Measurements from ENCODE around the gene ADGRF4. TPM values are rescaled to one million over a fixed set of nuclear protein-coding genes. Genes with fewer than 3 reads are reported as not detected.

The ADGRF4 gene
- total RNA-seq, 1 experiment from 2014 or later, result not detected

- H2BK15ac ChIP-seq (ENCODE audit: low read depth, low read length), result no peak overlapping the region
- H3K27me3 Mint-ChIP-seq (ENCODE audit: low read depth), result no peaks in the 10 kb centered on the region; the same call in 1 of the 2 replicates
- no peak overlapping the region for H3K18ac ChIP-seq (ENCODE audit: insufficient read length, low read depth, low read length)
- no peak overlapping the region for H4K5ac ChIP-seq (ENCODE audit: insufficient read length, low read depth, low read length)
- H3T11ph ChIP-seq (ENCODE audit: low read length), result no peak overlapping the region
- peaks cover 4 to 10% of the 10 kb centered on the region in 2 experiments; a peak in 2 of 5 replicates for H3K9me3 Mint-ChIP-seq
- no peak overlapping the region for H2BK120ac ChIP-seq (ENCODE audit: low read depth, low read length, poor library complexity, severe bottlenecking)
- no peaks in the 10 kb centered on the region for H3K79me2 ChIP-seq (ENCODE audit: insufficient read depth, low read length)
- no peak overlapping the region for H3K27ac Mint-ChIP-seq
- no peaks in the 10 kb centered on the region for H3K9me3 ChIP-seq (ENCODE audit: control insufficient read depth, low read depth, low read length)
- no peak overlapping the region for H3K4ac ChIP-seq (ENCODE audit: low read depth, low read length)
- no peaks in the 10 kb centered on the region for H3K4me1 ChIP-seq (ENCODE audit: insufficient read depth, low read length)
- H3K4me1 Mint-ChIP-seq, result no peaks in the 10 kb centered on the region; a peak in 1 of 4 replicates
- no peak overlapping the region for H3K27ac ChIP-seq (ENCODE audit: insufficient read length, low read depth, low read length)
- H3K36me3 Mint-ChIP-seq (ENCODE audit: insufficient read depth in 1 of 3, low read depth in 3 of 3), result peaks cover 0 to 8% (median 0%) of the 10 kb centered on the region in 3 experiments; a peak in 2 of 7 replicates
- H3K9ac ChIP-seq (ENCODE audit: extremely low read depth, insufficient read length, low read length), result no peak overlapping the region
- no peak overlapping the region for H3K23ac ChIP-seq (ENCODE audit: insufficient read length, low read depth, low read length)
- H2BK20ac ChIP-seq (ENCODE audit: low read depth, low read length, poor library complexity, severe bottlenecking), result no peak overlapping the region
- H3K14ac ChIP-seq (ENCODE audit: insufficient read depth, low read length), result no peak overlapping the region
- TF ChIP-seq CTCF (conservative IDR thresholded peaks at IDR 0.05), result no peak
- no peaks in the 10 kb centered on the region for H3K23me2 ChIP-seq (ENCODE audit: insufficient read length, low read depth, low read length, poor library complexity, severe bottlenecking)
- H2BK12ac ChIP-seq (ENCODE audit: insufficient read length, low read depth, low read length), result no peak overlapping the region
- H3K27me3 ChIP-seq (ENCODE audit: insufficient read depth, low read length), result no peaks in the 10 kb centered on the region
- H4K91ac ChIP-seq (ENCODE audit: insufficient read length, low read depth, low read length), result no peak overlapping the region
- H3K56ac ChIP-seq (ENCODE audit: insufficient read length, low read depth, low read length), result no peak overlapping the region
- H2AFZ ChIP-seq (ENCODE audit: low read length), result no peak overlapping the region
- no peaks in the 10 kb centered on the region for H3K79me1 ChIP-seq (ENCODE audit: insufficient read depth, low read depth, low read length, poor library complexity, severe bottlenecking)
- no peaks in the 10 kb centered on the region for H4K20me1 ChIP-seq (ENCODE audit: control insufficient read depth, insufficient read depth, insufficient read length)
- H4K8ac ChIP-seq (replicated peaks; ENCODE audit: insufficient read length, low read depth, low read length), result no peak overlapping the region
- no peak for DNase-seq
- no peak overlapping the region for H3K4me2 ChIP-seq (ENCODE audit: insufficient read depth, insufficient read length, low read length)
- no peak overlapping the region for H2BK5ac ChIP-seq (ENCODE audit: insufficient read length, low read length)
- H2AK5ac ChIP-seq (ENCODE audit: insufficient read length, low read length), result no peak overlapping the region
- no peak overlapping the region for H3K4me3 Mint-ChIP-seq
Measured at GRCh38 chr6:47715782-47716181, 17.4 kb downstream of the ADGRF4 start.

Measured in H9 (cell line).